ENCODE results near the gene BBS10.

BBS10 gene

GRCh38 chr12:76307083-76307482, 41.1 kb downstream of the BBS10 start:
- H3K4me3 ChIP-seq (ENCODE audit: low read depth, low read length) = no peak overlapping the region
- in situ Hi-C loops (cut with HindIII; ENCODE audit: low sequenced_read_pairs) = no loop called here
- no peak for TF ChIP-seq CTCF (IDR thresholded peaks at IDR 0.05; ENCODE audit: low read depth, low read length)

GRCh38 chr12:76303989-76304460, 44.2 kb downstream of the BBS10 start:
- no peak for TF ChIP-seq CTCF (IDR thresholded peaks at IDR 0.05; ENCODE audit: low read depth, low read length)
- in situ Hi-C loops (cut with HindIII; ENCODE audit: low sequenced_read_pairs) = no loop called here
- no peak for DNase-seq (ENCODE audit: low read depth, low spot score)
- H3K4me3 ChIP-seq (ENCODE audit: low read depth, low read length) = no peak overlapping the region

More at GRCh38 chr12:76307083-76307482, 41.1 kb downstream of the BBS10 start:
- no peak for DNase-seq (ENCODE audit: low read depth, low spot score)

DNA sequence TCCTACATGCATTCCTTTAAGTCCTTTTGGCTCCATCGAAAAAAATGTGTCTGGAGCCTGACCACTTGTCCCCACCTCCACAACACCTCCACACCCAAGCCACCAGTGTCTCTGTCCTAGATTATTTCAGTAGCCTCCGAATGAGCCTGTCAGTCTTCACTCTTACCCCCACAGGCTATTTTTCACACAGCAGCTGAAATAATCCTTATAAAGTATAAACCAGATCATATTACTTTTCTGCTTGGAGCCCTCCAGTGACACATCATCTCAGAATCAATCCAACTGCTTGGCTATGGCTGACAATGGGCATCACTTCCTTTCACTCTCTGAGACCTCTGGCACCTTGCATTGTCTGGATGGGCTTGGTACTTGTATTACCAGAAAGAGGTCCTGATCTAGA, 44.9 kb downstream of the BBS10 start:
- no peak for TF ChIP-seq CTCF (IDR thresholded peaks at IDR 0.05; ENCODE audit: low read depth, low read length)
- peak; percentile 27 for DNase-seq (ENCODE audit: low read depth, low spot score)
- H3K4me3 ChIP-seq (ENCODE audit: low read depth, low read length) = no peak overlapping the region
- in situ Hi-C loops (cut with HindIII; ENCODE audit: low sequenced_read_pairs) = no loop called here

DNA sequence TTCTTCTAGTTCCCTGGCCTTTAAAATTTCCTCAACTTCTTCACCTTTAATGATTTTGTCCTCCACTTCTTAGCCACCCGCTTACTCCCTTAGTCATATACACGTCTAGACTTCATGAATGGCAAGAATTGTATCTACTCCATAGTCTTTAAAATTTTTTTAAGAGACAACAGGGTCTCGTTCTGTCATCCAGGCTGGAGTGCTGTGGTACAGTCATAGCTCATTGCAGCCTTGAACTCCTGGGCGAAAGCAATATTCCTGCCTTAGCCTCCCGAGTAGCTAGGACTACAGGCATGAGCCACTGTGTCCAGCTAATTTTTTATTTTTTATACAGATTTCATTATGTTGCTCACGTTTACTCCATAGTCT, 47.9 kb downstream of the BBS10 start:
- no peak for DNase-seq (ENCODE audit: low read depth, low spot score)
- no peak overlapping the region for H3K4me3 ChIP-seq (ENCODE audit: low read depth, low read length)
- in situ Hi-C loops (cut with HindIII; ENCODE audit: low sequenced_read_pairs) = no loop called here
- no peak for TF ChIP-seq CTCF (IDR thresholded peaks at IDR 0.05; ENCODE audit: low read depth, low read length)

DNA sequence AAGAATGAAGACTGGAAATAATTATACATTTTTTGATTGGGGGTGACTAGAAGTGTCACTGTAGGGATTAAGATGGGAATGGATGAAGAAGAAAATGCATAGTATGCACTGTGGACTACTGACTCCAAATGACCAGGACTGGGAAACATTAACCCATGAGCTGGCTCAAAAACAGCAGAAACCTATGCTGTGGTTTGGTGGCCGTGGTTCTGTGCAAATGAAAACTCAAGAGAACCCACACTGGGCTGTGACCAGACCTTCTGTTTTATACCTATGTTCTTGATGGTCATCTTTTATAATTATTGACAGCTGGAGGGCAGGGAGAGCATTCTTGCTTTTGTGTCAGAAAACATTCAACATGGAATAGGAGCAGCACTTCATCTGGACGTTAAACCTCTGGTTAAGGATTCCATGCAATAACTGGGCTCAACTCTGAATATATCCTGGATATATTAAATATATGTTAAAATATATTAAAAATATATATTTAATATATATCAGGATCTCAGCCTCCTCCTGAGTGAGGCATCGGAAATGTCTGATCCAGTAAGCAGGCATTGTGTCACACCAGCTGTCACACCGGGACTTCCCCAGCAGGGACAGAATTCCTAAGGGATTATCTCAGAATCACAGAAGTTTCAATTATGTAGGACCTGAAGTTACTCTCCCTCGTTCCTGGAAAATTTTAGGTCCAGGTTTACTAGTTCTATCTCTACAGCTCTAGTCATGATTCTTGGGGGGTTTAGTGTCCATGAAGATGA, 48.5 kb downstream of the BBS10 start:
- no peak for TF ChIP-seq CTCF (IDR thresholded peaks at IDR 0.05; ENCODE audit: low read depth, low read length)
- in situ Hi-C loops (cut with HindIII; ENCODE audit: low sequenced_read_pairs) = no loop called here
- DNase-seq (ENCODE audit: low read depth, low spot score) = no peak
- no peak overlapping the region for H3K4me3 ChIP-seq (ENCODE audit: low read depth, low read length)
